T follicular helper cell (primary cell): Measurements from ENCODE around the gene MCHR1.
"Not testable (repeated sequence)": the region's sequence is repeated elsewhere in the genome, so short reads cannot be mapped to it uniquely, and the experiment has no call there.

Experiments used
- DNase-seq: peaks from one replicate; pipeline ENCODE4 v3.0.0-alpha.2; 2020; ENCODE audit warnings: low read depth

Gene MCHR1

GRCh38 chr22:40690370-40690769 lies 11.1 kb downstream of the MCHR1 start:
- DNase-seq = no peak

DNA sequence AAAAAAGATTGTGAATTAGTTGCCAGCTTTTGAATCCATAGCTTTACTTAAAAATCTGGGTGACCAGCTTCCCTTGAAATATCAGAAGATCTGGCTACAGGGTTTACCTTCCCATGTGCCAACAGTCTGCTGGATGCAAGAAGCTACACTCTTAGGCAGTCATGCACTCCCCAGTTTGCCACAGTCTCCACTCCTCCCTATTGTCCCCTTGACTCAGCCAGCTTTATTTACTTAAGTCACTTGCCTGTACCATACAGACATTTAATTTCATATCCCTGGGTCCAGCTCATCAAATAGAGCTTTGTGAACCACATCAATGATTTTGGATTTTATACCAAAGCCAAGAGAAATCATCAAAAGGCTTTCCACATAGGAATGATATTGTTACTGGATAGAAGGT lies 12.2 kb downstream of the MCHR1 start:
- no peak for DNase-seq

DNA sequence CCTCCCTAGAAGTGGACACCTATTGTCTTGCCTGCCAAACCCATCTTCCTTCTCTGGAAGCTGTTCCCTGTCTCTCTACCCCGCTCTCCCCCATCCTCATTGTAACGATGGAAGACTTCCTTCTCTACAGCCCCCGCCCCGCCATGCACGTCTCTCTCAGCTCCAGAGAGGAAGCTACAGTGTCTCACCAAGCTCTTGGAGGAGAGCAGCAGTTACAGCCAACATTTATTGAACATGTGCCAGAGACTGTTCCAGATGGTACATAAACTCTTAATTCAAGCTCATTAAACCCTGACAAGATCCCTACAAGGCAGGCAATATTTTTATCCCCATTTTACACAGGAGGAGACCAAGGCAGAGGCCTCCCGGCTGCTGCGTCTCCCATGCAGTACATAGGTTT lies 15.1 kb downstream of the MCHR1 start:
- no peak for DNase-seq

- DNase-seq = no peak
Observed at GRCh38 chr22:40701274-40701673, 22.0 kb downstream of the MCHR1 start.

DNA sequence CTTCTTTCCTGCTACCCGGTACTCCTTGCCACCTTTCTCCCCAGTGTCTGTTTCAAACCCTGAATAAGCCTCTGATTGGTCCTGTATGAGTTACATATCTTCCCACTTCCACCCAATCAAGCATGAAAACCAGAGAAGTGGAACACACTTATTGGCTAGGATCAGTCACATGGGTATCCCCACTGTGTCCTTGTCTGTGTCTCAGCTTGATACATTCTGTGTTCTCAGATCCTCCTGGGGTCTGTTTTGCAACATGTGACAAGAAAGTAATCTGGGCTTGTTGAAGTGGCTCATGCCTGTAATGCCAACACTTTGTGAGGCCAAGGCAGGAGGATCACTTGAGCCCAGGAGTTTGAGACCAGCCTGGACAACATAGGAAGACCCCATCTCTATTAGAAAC lies 23.9 kb downstream of the MCHR1 start:
- no peak for DNase-seq

DNA sequence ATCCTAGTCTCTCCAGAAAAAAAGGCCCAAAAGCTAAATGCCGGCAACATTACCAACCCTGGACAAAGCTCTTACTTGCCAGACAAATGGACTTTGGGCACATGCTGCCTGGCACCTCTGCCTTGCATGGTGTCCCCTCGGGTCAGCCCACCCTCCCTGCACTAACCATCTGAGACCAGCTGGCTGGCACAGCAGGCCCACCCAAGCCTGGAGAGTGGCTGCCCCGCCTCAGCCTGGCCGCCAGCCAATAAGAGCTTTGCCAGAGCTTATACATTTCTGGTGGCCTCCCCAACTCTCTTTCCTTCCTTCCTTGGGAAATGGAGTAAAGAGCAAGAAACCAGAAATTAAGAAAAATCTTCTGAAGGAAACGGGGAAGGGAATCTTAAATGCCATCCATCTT lies 24.5 kb downstream of the MCHR1 start:
- no peak for DNase-seq

- DNase-seq = no peak
Observed at GRCh38 chr22:40705918-40706682, 26.8 kb downstream of the MCHR1 start.

DNA sequence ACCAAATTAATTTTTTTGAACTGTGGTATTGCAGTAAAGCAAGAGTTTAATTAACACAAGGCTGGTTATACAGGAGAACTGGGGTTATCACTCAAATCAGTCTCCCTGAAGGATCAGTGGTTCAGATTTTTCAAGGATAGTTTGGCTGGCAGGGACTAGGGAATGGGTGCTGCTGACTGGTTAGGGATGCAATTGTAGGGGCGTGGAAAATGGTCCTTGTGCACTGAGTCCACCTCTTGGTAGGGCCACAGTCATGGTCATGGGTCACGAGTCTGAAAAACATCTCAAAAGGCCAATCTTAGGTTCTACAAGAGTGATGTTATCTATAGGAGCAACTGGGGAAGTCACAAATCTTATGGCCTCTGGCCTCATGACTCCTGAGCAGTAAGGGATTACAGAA lies 27.9 kb downstream of the MCHR1 start:
- no peak for DNase-seq

DNA sequence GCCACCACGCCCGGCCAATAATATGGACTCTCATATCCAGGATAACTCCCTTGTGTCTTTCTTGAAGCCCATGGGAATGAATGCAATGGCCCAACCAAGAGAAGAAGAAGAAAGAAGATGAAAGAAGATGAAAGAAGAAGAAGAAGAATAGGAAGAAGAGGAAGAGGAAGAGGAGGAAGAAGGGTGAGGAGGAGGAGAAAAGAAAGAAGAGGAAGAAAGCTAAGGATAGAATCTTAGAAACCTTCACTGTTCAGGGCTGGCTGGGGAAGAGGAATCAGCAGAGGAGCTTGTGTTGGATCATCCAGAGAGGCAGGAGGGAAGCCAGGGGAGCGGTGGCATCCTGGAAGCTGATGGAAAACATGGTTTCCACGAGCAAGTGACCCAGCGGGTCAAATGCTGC lies 28.9 kb downstream of the MCHR1 start:
- DNase-seq = no peak

- DNase-seq = no peak
Observed at GRCh38 chr22:40709752-40710413, 30.6 kb downstream of the MCHR1 start.

- no peak for DNase-seq
Observed at GRCh38 chr22:40712311-40712710, 33.0 kb downstream of the MCHR1 start.

DNA sequence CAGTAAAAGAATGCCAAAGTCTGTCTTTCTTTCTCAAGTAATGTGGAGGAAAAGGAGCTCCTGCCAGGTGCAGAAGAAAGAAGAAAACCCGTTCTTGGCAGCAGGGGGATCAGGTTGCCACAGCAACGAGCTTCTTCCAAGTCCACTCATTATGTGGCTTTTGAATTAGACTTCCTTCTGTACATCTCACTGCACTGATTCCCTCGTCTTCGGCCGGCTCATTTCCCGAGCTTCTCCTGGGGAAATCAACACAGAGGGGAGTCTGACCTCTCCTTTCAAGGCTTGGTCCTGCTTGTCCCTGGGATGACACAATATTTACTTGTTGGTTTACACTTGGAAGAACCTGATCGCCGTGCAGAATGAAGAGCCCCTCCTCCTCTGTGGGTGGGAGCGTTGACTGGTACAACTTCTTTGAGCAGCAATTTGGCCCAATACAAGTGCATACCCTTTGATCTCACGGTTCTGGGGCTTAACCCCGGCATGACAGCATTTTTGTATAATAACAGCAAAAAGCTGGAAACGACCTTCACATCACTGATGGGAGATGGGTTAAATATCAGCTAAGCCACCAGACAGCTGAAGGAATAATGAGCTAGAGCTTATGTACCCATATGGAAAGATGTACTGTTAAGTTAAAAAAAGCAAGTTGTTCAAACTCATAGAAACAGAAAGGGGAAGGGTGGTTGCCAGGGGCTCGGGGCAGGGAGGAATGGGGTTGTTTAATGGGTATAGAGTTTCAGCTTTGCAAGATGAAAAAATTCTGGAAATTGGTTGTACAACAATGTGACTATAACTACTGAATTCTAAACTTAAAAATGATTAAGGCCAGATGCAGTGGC lies 35.4 kb downstream of the MCHR1 start:
- DNase-seq = no peak

- no peak for DNase-seq
Observed at GRCh38 chr22:40716116-40716515, 36.8 kb downstream of the MCHR1 start.

DNA sequence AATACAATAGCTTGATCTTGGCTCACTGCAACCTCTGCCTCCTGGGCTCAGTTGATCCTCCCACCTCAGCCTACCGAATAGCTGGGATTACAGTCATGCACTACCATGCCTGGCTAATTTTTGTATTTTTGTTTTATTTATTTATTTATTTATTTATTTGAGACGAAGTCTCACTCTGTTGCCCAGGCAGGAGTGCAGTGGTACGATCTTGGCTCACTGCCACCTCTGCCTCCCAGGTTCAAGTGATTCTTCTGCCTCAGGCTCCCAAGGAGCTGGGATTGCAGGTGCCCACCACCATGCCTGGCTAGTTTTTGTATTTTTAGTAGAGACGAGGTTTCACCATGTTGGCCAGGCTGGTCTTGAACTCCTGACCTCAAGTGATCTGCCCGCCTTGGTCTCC lies 38.4 kb downstream of the MCHR1 start:
- not testable (repeated sequence) for DNase-seq

GRCh38 chr22:40718250-40719204 lies 39.2 kb downstream of the MCHR1 start:
- DNase-seq = no peak

DNA sequence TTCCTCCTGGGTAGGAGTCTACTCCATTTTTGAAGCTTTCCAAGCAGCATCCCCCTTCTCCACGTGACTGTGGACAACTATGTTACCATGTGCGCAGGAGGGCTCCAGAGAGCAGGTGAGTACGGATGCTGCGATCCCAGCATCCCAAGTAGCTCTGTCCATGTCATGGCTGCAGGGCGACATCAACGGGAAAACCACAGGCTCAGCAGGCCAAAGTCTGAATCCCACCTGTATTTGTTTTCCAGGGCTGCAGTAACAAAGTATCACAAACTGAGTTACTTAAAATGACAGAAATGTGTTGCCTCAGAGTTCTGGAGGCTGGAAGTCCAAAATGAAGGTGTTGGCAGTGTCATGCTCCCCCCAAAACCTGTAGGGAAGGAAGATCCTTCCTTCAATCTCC lies 40.3 kb downstream of the MCHR1 start:
- DNase-seq = no peak

DNA sequence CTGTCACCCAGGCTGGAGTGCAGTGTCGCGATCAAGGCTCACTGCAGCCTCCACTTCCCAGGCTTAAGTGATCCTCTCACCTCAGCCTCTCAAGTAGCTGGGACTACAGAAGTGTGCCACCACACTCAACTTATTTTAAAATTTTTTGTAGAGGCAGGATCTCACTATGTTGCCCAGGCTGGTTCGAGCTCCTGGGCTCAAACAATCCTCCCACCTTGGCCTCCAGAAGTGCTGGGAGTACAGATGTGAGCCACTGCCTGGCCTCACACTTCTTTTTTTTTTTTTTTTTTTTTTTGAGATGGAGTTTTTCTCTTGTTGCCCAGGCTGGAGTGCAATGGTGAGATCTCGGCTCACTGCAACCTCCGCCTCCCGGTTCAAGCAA lies 40.9 kb downstream of the MCHR1 start:
- DNase-seq = not testable (repeated sequence)

DNA sequence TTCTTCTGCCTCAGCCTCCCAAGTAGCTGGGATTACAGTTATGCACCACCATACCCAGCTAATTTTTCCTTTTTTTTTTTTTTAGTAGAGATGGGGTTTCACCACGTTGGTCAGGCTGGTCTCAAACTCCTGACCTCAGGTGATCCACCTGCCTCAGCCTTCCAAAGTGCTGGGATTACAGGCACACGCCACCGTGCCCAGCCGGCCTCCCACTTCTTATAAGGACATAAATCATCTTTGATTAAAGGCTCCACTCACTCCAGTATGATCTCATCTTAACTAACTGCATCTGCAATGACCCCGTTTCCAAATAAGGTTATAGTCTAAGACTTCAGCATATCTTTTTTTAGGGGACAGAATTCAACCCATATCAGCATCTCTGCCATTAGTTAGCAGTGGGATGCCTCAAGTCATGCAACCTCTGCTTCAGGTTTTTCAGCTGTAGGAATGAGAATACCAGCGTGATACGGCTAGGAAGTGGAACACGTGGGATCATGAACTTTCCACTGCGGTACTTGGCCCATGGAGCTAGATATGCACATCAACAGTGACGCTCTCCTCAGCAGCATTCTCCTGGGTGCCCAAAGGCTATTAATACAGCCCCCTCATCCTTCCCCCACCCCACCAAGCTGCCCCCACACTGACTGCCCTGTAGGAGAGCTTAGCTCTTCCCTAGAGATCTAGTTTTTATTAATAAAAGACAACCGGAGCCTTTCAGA lies 41.4 kb downstream of the MCHR1 start:
- no peak for DNase-seq

DNA sequence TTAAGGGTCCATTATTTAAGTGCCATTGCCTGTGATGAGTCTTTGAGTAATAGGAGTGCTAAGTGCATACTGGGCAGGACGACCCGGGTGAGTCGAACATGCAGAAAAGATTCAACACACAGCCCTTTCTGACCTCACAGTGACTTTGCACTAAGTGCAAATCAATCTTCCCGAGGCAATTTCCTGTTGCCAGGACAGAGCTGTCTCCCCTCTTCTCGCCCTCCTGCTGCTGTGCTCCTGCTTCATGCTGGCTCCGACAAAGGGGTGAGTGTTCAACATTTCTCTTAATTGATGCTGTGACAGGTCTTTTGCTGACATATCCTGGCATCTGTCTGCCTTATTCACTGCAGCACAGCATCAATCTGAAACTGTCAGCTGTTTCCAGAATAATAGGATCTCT lies 42.0 kb downstream of the MCHR1 start:
- no peak for DNase-seq

DNA sequence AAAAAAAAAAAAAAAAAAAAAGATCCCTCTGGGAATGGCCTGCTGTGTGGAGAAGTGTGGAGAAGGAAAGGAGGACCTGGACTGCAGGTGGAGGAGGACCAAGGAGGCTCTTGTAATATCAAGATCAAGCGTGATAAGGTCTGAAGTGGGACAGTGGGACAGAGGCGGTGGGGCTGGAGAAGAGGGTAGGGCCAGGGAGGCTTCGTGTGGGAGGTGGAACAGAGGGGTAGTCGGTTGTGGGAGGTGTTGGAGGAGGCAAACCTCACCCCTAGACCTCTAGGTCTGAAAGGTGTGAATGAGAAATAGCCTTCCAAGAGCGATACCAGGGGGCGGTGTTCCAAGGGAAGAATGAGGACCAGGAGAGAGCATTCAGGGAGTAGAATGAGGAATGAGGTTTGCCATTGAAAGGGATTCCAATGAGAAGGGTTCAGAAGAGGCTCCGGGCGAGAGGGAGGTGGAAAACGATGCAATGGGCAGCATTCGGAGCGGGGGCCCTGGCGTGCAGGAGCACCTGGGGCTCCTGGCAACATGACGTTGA lies 44.2 kb downstream of the MCHR1 start:
- DNase-seq = no peak

- DNase-seq = peak; percentile 10
Observed at GRCh38 chr22:40726514-40726913, 47.2 kb downstream of the MCHR1 start.
